Measurements from ENCODE around the gene LSS. TPM values are rescaled to one million over a fixed set of nuclear protein-coding genes. Genes with fewer than 3 reads are reported as not detected.

The LSS gene
- total RNA-seq, 1 donor from 2014 or later = 26.7 TPM

- Histone ChIP-seq H3K27me3 (peaks cover 46% of the 10 kb centered on the region), H3F3A (ENCODE audit: low read depth) (peaks cover 1% of the 10 kb centered on the region), H4K20me1 (ENCODE audit: low read depth) (no peaks in the 10 kb centered on the region), H3K79me2 (ENCODE audit: low read depth) (no peaks in the 10 kb centered on the region), H3K4me1 (no peaks in the 10 kb centered on the region), H2AFZ (replicated peaks) (no peak overlapping the region), H3K9ac (no peak overlapping the region), H3K4me2 (no peak overlapping the region), H3K36me3 (no peaks in the 10 kb centered on the region), H3K9me3 (ENCODE audit: low read depth) (no peaks in the 10 kb centered on the region), H3K4me3 (no peak overlapping the region), H3K27ac (no peak overlapping the region)
- DNase-seq (ENCODE audit: low spot score) = no peak
- Mint-ChIP-seq H3K9me3 (peaks cover 5% of the 10 kb centered on the region), H3K27me3 (ENCODE audit: insufficient read depth, low read depth) (peaks cover 17% of the 10 kb centered on the region), H3K4me3 (no peak overlapping the region), H3K27ac (no peak overlapping the region), H3K36me3 (no peaks in the 10 kb centered on the region), H3K4me1 (peaks cover 12% of the 10 kb centered on the region)
- TF ChIP-seq EZH2phosphoT487 (IDR thresholded peaks at IDR 0.05) (no peak), CTCF (IDR thresholded peaks at IDR 0.05) (no peak), EZH2 (IDR thresholded peaks at IDR 0.05) (no peak)
Observed at GRCh38 chr21:46139686-46140085, 88.9 kb downstream of the LSS start.

GRCh38 chr21:46138383-46138970, 90.1 kb downstream of the LSS start:
- Histone ChIP-seq H4K20me1 (ENCODE audit: low read depth) (no peaks in the 10 kb centered on the region), H3K4me3 (no peak overlapping the region), H3K27ac (no peak overlapping the region), H3K4me1 (no peaks in the 10 kb centered on the region), H3K9me3 (ENCODE audit: low read depth) (no peaks in the 10 kb centered on the region), H3F3A (ENCODE audit: low read depth) (peaks cover 3% of the 10 kb centered on the region), H3K4me2 (no peak overlapping the region), H2AFZ (replicated peaks) (no peak overlapping the region), H3K36me3 (no peaks in the 10 kb centered on the region), H3K79me2 (ENCODE audit: low read depth) (no peaks in the 10 kb centered on the region), H3K27me3 (peaks cover 46% of the 10 kb centered on the region), H3K9ac (no peak overlapping the region)
- Mint-ChIP-seq H3K4me3 (no peak overlapping the region), H3K27ac (no peak overlapping the region), H3K9me3 (peaks cover 5% of the 10 kb centered on the region), H3K4me1 (peaks cover 5% of the 10 kb centered on the region), H3K36me3 (no peaks in the 10 kb centered on the region), H3K27me3 (ENCODE audit: insufficient read depth, low read depth) (peaks cover 17% of the 10 kb centered on the region)
- no peak for TF ChIP-seq EZH2phosphoT487 (IDR thresholded peaks at IDR 0.05)
- no peak for TF ChIP-seq EZH2 (IDR thresholded peaks at IDR 0.05)
- no peak for TF ChIP-seq CTCF (IDR thresholded peaks at IDR 0.05)
- no peak for DNase-seq (ENCODE audit: low spot score)

Other genes starting within 250 kb of the LSS start
- gene COL6A1, start 247.0 kb downstream of the LSS start, total RNA-seq (ENCODE audit: low replicate concordance) = 12.6 and 52.2 TPM in 2 replicates
- gene COL6A2, start 130.7 kb downstream of the LSS start, total RNA-seq (ENCODE audit: low replicate concordance) = 5.2 and 22.8 TPM in 2 replicates
- 0.96 TPM in 1 of 2 replicates, not detected in the other for gene FTCD, start 73.2 kb downstream of the LSS start, total RNA-seq (ENCODE audit: low replicate concordance)
- 5.1 and 20.2 TPM in 2 replicates for gene SPATC1L, start 44.3 kb downstream of the LSS start, total RNA-seq (ENCODE audit: low replicate concordance)
- gene MCM3AP, start 56.8 kb upstream of the LSS start, total RNA-seq (ENCODE audit: low replicate concordance) = 72.4 and 101 TPM in 2 replicates
- gene YBEY, start 57.6 kb upstream of the LSS start, total RNA-seq (ENCODE audit: low replicate concordance) = 42.2 and 47.3 TPM in 2 replicates
- 26.2 and 49.2 TPM in 2 replicates for gene C21orf58, start 95.1 kb upstream of the LSS start, total RNA-seq (ENCODE audit: low replicate concordance)
- gene PCNT, start 95.4 kb upstream of the LSS start, total RNA-seq (ENCODE audit: low replicate concordance) = 32.3 and 42.0 TPM in 2 replicates
- gene DIP2A, start 230.1 kb upstream of the LSS start, total RNA-seq (ENCODE audit: low replicate concordance) = 50.7 and 54.1 TPM in 2 replicates

Measured in neural progenitor cell (in vitro differentiated cells).